Adrenal gland (tissue), 12 donors: ENCODE results near the gene RNU6-1. TPM values are rescaled to one million over a fixed set of nuclear protein-coding genes. Genes with fewer than 3 reads are reported as not detected.

Experiments
- DNase-seq, 7 donors: peaks; one replicate each; pipeline ENCODE4 v3.0.0-alpha.2; 2019 to 2020
- H3K27ac ChIP-seq, 5 donors: fragments of 200-600 bp; sonication (generic) in 4 of 5; 1 replicate in 3 of 5; 2 replicates in 2 of 5; pipeline versions ENCODE4 v1.5.1 to v1.8.0; 2016 to 2020; ENCODE audit warnings: mild to moderate bottlenecking in 1 of 5
- H3K27me3 ChIP-seq: fragments of 200-600 bp; 2 replicates; pipeline ENCODE4 v1.8.0; 2021
- H3K36me3 ChIP-seq, 2 donors: fragments of 200-600 bp; replicated peaks in 1 of 2; 1 replicate in 1 of 2; 2 replicates in 1 of 2; pipeline versions ENCODE4 v1.5.1 to v1.8.0; 2018 to 2022
- H3K4me1 ChIP-seq, 2 donors: fragments of 200-600 bp; replicated peaks in 1 of 2; 1 replicate in 1 of 2; 2 replicates in 1 of 2; pipeline versions ENCODE4 v1.5.1 to v1.8.0; 2018 to 2021
- H3K4me3 ChIP-seq, 4 donors: fragments of 200-600 bp; sonication (generic) in 3 of 4; one replicate each; pipeline ENCODE4 v1.5.1; 2016 to 2018
- H3K9me3 ChIP-seq, 3 donors: fragments of 200-600 bp; sonication (generic) in 1 of 3; replicated peaks in 1 of 3; 1 replicate in 2 of 3; 2 replicates in 1 of 3; pipeline versions ENCODE4 v1.5.1 to v1.8.0; 2016 to 2021
- CTCF ChIP-seq, 6 experiments: fragments of 450-650 bp in 4 of 6; fragments of 200-600 bp in 2 of 6; sonication (generic) in 1 of 6; IDR thresholded peaks; 1 replicate in 5 of 6; 2 replicates in 1 of 6; pipeline versions ENCODE4 v1.5.1 to v1.8.0; 2016 to 2021; ENCODE audit warnings: antibody characterized with exemption in 6 of 6, mild to moderate bottlenecking in 2 of 6, moderate library complexity in 1 of 6
- POLR2A ChIP-seq, 2 donors: fragments of 450-650 bp; IDR thresholded peaks; one replicate each; pipeline ENCODE4 v1.6.1; 2017; ENCODE audit warnings: antibody characterized with exemption in 2 of 2, mild to moderate bottlenecking in 2 of 2, moderate library complexity in 1 of 2
- WGBS, 4 donors: extraction: QIAGEN DNeasy Blood & Tissue Kit in 2 of 4; methylation state at CpG; one replicate each; pipeline versions ENCODE4 v1.1.5 to v1.1.7; 2013 to 2017; 5-methylcytosine and 5-hydroxymethylcytosine counted together
- intact Hi-C, 2 donors: fragments of 100-400 bp; cut with DNase I; formaldehyde crosslinking; loops; one replicate each; pipeline versions ENCODE4 v1.14.1 to v1.15.0; 2022 to 2023
- polyA plus RNA-seq, 3 donors: library from polyadenylated mRNA; stranded (reverse); fragments of 200-250 nt in 2 of 3; fragments of 350-450 nt in 1 of 3; fragmentation: Illumina TruSeq in 1 of 3; extraction: RNeasy Lipid Tissue Mini Kit (QIAGEN cat#74804) in 1 of 3; gene quantifications; one replicate each; pipeline ENCODE4 v1.2.3, GENCODE V29; 2013 to 2014
- total RNA-seq, 9 donors: library from RNA; depleted of rRNA in 4 of 9; stranded (reverse); fragments of >200 nt in 4 of 9; fragments of 120-200 nt in 1 of 9; fragmentation: NEBNext Ultra II Directional in 1 of 9; extraction: Animal tissue kit (Norgen Biotek cat#: 25700) in 1 of 9; gene quantifications; one replicate each; pipeline versions ENCODE4 v1.1.0 to v1.2.4, GENCODE V29; 2013 to 2023
- donor health status: healthy with polysubstance abuse.
- donor health status: Bipolar disorder and iron deficiency.
- donor health status: DM: yes; HTN: yes; CAD: no.
- donor health status: DM: no; HTN: no; CAD: no.
- donor health status: DM: no; HTN: no; CAD: no.
- donor health status: DM: yes; HTN: yes; CAD: no.

RNU6-1 gene
- total and polyA plus RNA-seq, 12 donors = not detected

- intact Hi-C loops = loop anchor here (5.0 to 10.0 kb wide), 4 partner anchors 312 to 892 kb away; partner anchors contain the start of gene C15orf61 (in 1 of the 2)
- peaks cover 35% of the 10 kb centered on the region for H3K27me3 ChIP-seq
- H3K36me3 ChIP-seq = no peaks in the 10 kb centered on the region
- WGBS, 4 donors = 50 to 93% (median 61%) methylated on average over 1 to 2 of the region's 2 CpGs
- no peaks in the 10 kb centered on the region for H3K9me3 ChIP-seq
- no peak overlapping the region for H3K27ac ChIP-seq
- no peak for DNase-seq
- peaks cover 11 to 45% of the 10 kb centered on the region in 2 donors for H3K4me1 ChIP-seq
- TF ChIP-seq POLR2A (IDR thresholded peaks at IDR 0.05) = no peak
- no peak for TF ChIP-seq CTCF (IDR thresholded peaks at IDR 0.05)
- H3K4me3 ChIP-seq = no peak overlapping the region
These were observed 2.9 kb downstream of the RNU6-1 start for GRCh38 chr15:67836955-67837354.

DNA sequence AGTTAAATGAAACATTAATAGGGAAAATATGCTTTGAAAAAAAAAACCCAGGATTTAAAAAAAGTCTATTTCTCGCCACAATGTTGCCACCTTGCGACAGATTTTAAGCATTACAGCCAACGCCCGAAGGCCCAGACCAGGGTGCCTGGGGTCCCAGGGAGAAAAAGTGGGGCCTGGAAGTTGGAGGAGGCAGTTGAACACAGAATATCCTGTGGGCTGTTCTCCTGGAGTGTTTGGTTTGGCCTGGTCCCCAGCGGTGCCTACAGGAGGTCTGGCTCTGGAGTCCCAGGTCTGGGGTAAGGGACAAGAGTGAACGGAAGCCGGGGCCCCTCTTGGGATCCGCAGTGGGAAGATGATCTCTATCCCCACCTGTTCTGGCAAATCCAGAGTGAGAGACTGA, 3.4 kb downstream of the RNU6-1 start:
- Histone ChIP-seq H3K4me3 (peak overlapping the region in 2 of 4 donors; percentile 18 to 22), H3K9me3 (no peaks in the 10 kb centered on the region), H3K36me3 (no peaks in the 10 kb centered on the region), H3K27me3 (peaks cover 38% of the 10 kb centered on the region), H3K27ac (no peak overlapping the region), H3K4me1 (peaks cover 11 to 45% of the 10 kb centered on the region in 2 donors)
- TF ChIP-seq POLR2A (IDR thresholded peaks at IDR 0.05) (no peak), CTCF (IDR thresholded peaks at IDR 0.05) (peak; percentile 60 to 82 (median 72))
- WGBS, 4 donors = 36 to 39% (median 37%) methylated on average over 8 of the region's 8 CpGs
- intact Hi-C loops = loop anchor here (5.0 to 10.0 kb wide), 4 partner anchors 312 to 892 kb away; partner anchors contain the start of gene C15orf61 (in 1 of the 2)
- peak in 4 of 7 donors; percentile 49 to 76 (median 64) for DNase-seq

DNA sequence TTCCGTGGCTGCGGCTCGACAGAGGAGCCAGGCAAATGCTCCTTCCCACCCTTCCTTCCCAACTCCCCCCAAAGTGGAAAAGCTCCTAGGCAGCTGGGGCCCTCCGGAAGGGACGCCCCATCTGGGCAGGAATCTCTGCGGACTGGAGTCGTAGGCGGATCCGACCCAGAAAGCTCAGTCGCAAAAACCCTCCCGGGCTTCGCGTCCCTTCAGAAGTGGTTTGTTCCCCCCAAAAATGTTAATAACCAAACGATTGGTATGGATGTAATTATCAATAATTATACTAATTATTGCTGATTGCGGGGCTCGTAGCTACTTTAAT, 3.8 kb downstream of the RNU6-1 start:
- H3K27ac ChIP-seq = no peak overlapping the region
- WGBS, 4 donors = 5 to 19% (median 12%) methylated on average over 13 to 16 of the region's 16 CpGs
- H3K4me3 ChIP-seq = peak overlapping the region in 2 of 4 donors; percentile 18 to 22
- no peak for TF ChIP-seq POLR2A (IDR thresholded peaks at IDR 0.05)
- no peak for TF ChIP-seq CTCF (IDR thresholded peaks at IDR 0.05)
- no peaks in the 10 kb centered on the region for H3K9me3 ChIP-seq
- no peak for DNase-seq
- no peaks in the 10 kb centered on the region for H3K36me3 ChIP-seq
- intact Hi-C loops = loop anchor here (5.0 to 10.0 kb wide), 4 partner anchors 311 to 891 kb away; partner anchors contain the start of gene C15orf61 (in 1 of the 2)
- peaks cover 42% of the 10 kb centered on the region for H3K27me3 ChIP-seq
- peaks cover 11 to 45% of the 10 kb centered on the region in 2 donors for H3K4me1 ChIP-seq

GRCh38 chr15:67835297-67836133, 4.3 kb downstream of the RNU6-1 start:
- Histone ChIP-seq H3K4me1 (peaks cover 11 to 45% of the 10 kb centered on the region in 2 donors), H3K27me3 (peaks cover 48% of the 10 kb centered on the region)

More at GRCh38 chr15:67835297-67836133, 4.3 kb downstream of the RNU6-1 start:
- Histone ChIP-seq H3K4me3 (peak overlapping the region in 2 of 4 donors; percentile 18 to 22), H3K36me3 (no peaks in the 10 kb centered on the region), H3K27ac (no peak overlapping the region), H3K9me3 (no peaks in the 10 kb centered on the region)
- TF ChIP-seq CTCF (IDR thresholded peaks at IDR 0.05) = no peak
- TF ChIP-seq POLR2A (IDR thresholded peaks at IDR 0.05) = no peak
- WGBS, 4 donors = 7 to 23% (median 12%) methylated on average over 16 to 59 of the region's 59 CpGs
- intact Hi-C loops = loop anchor here (5.0 to 10.0 kb wide), 4 partner anchors 311 to 891 kb away; partner anchors contain the start of gene C15orf61 (in 1 of the 2)
- peak in 1 of 7 donors; percentile 26 for DNase-seq
